ENCODE data around the gene ALKBH4. TPM values are rescaled to one million over a fixed set of nuclear protein-coding genes. Genes with fewer than 3 reads are reported as not detected.

The ALKBH4 gene
- total and polyA plus RNA-seq, 2 of the 4 experiments (the other 2 are of a cell fraction), result 6.1 to 7.4 TPM

- no peaks in the 10 kb centered on the region for H3K4me1 ChIP-seq (ENCODE audit: control insufficient read depth, insufficient read depth, low read length)
- no peak overlapping the region for H3K4me3 ChIP-seq (ENCODE audit: insufficient read depth, low read depth, low read length)
- ATAC-seq (ENCODE audit: low read depth) (no peak), DNase-seq (no peak)
- H4K5ac ChIP-seq (ENCODE audit: low read depth, low read length), result no peak overlapping the region
- H3K14ac ChIP-seq (replicated peaks; ENCODE audit: low read depth, low read length), result no peak overlapping the region
- H3K4me2 ChIP-seq (ENCODE audit: low read depth, low read length), result no peak overlapping the region
- TF ChIP-seq POLR2A (IDR thresholded peaks at IDR 0.05; ENCODE audit: low read depth, low read length) (no peak), MXI1 (IDR thresholded peaks at IDR 0.05; ENCODE audit: borderline replicate concordance, low read depth, low read length) (no peak), BHLHE40 (IDR thresholded peaks at IDR 0.05; ENCODE audit: low read depth, low read length) (no peak), ELK1 (IDR thresholded peaks at IDR 0.05; ENCODE audit: borderline replicate concordance, low read depth, low read length) (no peak), MAZ (IDR thresholded peaks at IDR 0.05; ENCODE audit: borderline replicate concordance, low read depth, low read length) (no peak), RCOR1 (IDR thresholded peaks at IDR 0.05; ENCODE audit: insufficient replicate concordance, low read length) (no peak), NFE2L2 (IDR thresholded peaks at IDR 0.05; ENCODE audit: low read depth, low read length) (no peak), RFX5 (IDR thresholded peaks at IDR 0.05; ENCODE audit: low read depth, low read length) (no peak), CEBPB (IDR thresholded peaks at IDR 0.05; ENCODE audit: low read depth, low read length) (no peak), CTCF (conservative IDR thresholded peaks at IDR 0.05; ENCODE audit: low read depth, low read length) (no peak), FOS (IDR thresholded peaks at IDR 0.05; ENCODE audit: low read depth, low read length) (no peak), SMC3 (IDR thresholded peaks at IDR 0.05; ENCODE audit: low read depth, low read length) (no peak), MAFK (IDR thresholded peaks at IDR 0.05; ENCODE audit: low read depth, low read length) (no peak), RAD21 (IDR thresholded peaks at IDR 0.05; ENCODE audit: low read length) (no peak)
- TF ChIP-seq, protein P1, sequence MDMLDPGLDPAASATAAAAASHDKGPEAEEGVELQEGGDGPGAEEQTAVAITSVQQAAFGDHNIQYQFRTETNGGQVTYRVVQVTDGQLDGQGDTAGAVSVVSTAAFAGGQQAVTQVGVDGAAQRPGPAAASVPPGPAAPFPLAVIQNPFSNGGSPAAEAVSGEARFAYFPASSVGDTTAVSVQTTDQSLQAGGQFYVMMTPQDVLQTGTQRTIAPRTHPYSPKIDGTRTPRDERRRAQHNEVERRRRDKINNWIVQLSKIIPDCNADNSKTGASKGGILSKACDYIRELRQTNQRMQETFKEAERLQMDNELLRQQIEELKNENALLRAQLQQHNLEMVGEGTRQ (IDR thresholded peaks at IDR 0.05; ENCODE audit: low read depth, low read length), result no peak
- H2AFZ ChIP-seq (replicated peaks; ENCODE audit: low read length, poor library complexity), result no peak overlapping the region
- intact Hi-C loops (cut with micrococcal nuclease) (no loop called here), dilution Hi-C loops (cut with HindIII; ENCODE audit: low sequenced_read_pairs, unreplicated experiment) (no loop called here), in situ Hi-C loops (cut with MboI; ENCODE audit: low sequenced_read_pairs) (no loop called here)
- H2BK120ac ChIP-seq (ENCODE audit: low read depth, low read length), result no peak overlapping the region
- H3K9me1 ChIP-seq (ENCODE audit: insufficient read depth, low read length), result peaks cover 3% of the 10 kb centered on the region; the same call in 1 of the 2 replicates
- no peak overlapping the region for H3K56ac ChIP-seq (ENCODE audit: extremely low read depth, insufficient read depth, low read length)
- no peaks in the 10 kb centered on the region for H3K27me3 ChIP-seq (ENCODE audit: control insufficient read depth, insufficient read depth, low read length)
- H2BK20ac ChIP-seq (ENCODE audit: low read depth, low read length), result no peak overlapping the region
- H2AK9ac ChIP-seq (replicated peaks; ENCODE audit: low read depth, low read length, poor library complexity), result no peak overlapping the region
- ChIA-PET CTCF (interaction anchor here (1.7 kb wide), 1 partner anchor 9 kb away, joined by 5 read pairs; no protein-coding TSS in a partner anchor), POLR2A (ENCODE audit: unreplicated experiment) (no interaction called here)
- no peak overlapping the region for H3K23ac ChIP-seq (ENCODE audit: low read depth, low read length)
- no peak overlapping the region for H3K18ac ChIP-seq (ENCODE audit: low read depth, low read length)
- no peaks in the 10 kb centered on the region for H3K9me3 ChIP-seq (ENCODE audit: control insufficient read depth, insufficient read depth, low read length)
- H3K27ac ChIP-seq (ENCODE audit: insufficient read depth, low read length), result no peak overlapping the region
- no peak overlapping the region for H4K8ac ChIP-seq (ENCODE audit: low read depth in 2 of 2, low read length in 2 of 2)
- no peak overlapping the region for H2BK5ac ChIP-seq (ENCODE audit: low read depth, low read length, poor library complexity, severe bottlenecking)
- no peak overlapping the region for H2BK15ac ChIP-seq (ENCODE audit: low read depth, low read length)
- H3K79me1 ChIP-seq (ENCODE audit: low read depth in 1 of 2, low read length in 2 of 2), result peaks cover 36 to 65% of the 10 kb centered on the region in 2 experiments
- peaks cover 13% of the 10 kb centered on the region for H4K20me1 ChIP-seq (ENCODE audit: insufficient read depth, low read length)
- no peak overlapping the region for H3K4ac ChIP-seq (ENCODE audit: low read depth, low read length)
- BruUV-seq (replicated peaks), result no TSS peak
- H4K91ac ChIP-seq (ENCODE audit: insufficient read depth, low read depth, low read length), result no peak overlapping the region
- H3K36me3 ChIP-seq (ENCODE audit: control insufficient read depth, insufficient read depth, low read length), result peaks cover 50% of the 10 kb centered on the region
- no peak overlapping the region for H3K9ac ChIP-seq (ENCODE audit: low read depth, low read length)
- no peak overlapping the region for H2AK5ac ChIP-seq (ENCODE audit: low read depth, low read length)
- no CpG with 5 or more reads among the region's 4 CpGs for WGBS, 2 experiments (ENCODE audit: extremely low coverage in 2 of 2, insufficient read length in 1 of 2)
Observed at GRCh38 chr7:102413611-102414010, 51.1 kb downstream of the ALKBH4 start.
